SK-N-SH treated with all-trans-retinoic acid at 6 μM for 48 hours (cell line): ENCODE data around the gene TENT4B.

Source experiments
- ATAC-seq: fragments of 200-7000 bp; cut with Tn5 transposase; 3 replicates; pipeline ENCODE4 v1.9.1; 2020; ENCODE audit warnings: mild to moderate bottlenecking, moderate library complexity
- ARNTL ChIP-seq: fragments of 450-650 bp; formaldehyde crosslinking; IDR thresholded peaks from 2 replicates; pipeline ENCODE4 v1.5.0; 2020; ENCODE audit warnings: low read depth, mild to moderate bottlenecking, moderate library complexity, borderline replicate concordance
- BACH2 ChIP-seq: fragments of 250-450 bp; sonication (Bioruptor Pico); IDR thresholded peaks from 2 replicates; pipeline ENCODE4 v1.9.0; 2021; ENCODE audit warnings: mild to moderate bottlenecking, borderline replicate concordance
- ESRRG ChIP-seq: fragments of 250-450 bp; sonication (Bioruptor Pico); IDR thresholded peaks from 2 replicates; pipeline ENCODE4 v1.6.1; 2021; ENCODE audit warnings: mild to moderate bottlenecking
- GLIS3 ChIP-seq: fragments of 250-450 bp; sonication (Bioruptor Pico); IDR thresholded peaks from 2 replicates; pipeline ENCODE4 v1.5.0; 2020; ENCODE audit warnings: mild to moderate bottlenecking, moderate library complexity
- ISL1 ChIP-seq: fragments of 250-450 bp; sonication (Bioruptor Pico); IDR thresholded peaks from 2 replicates; pipeline ENCODE4 v2.1.2; 2022; ENCODE audit warnings: mild to moderate bottlenecking, moderate library complexity
- PPARA ChIP-seq: fragments of 250-450 bp; sonication (Bioruptor Pico); IDR thresholded peaks from 2 replicates; pipeline ENCODE4 v1.5.0; 2020; ENCODE audit warnings: mild to moderate bottlenecking, borderline replicate concordance
- RARB ChIP-seq: fragments of 250-450 bp; sonication (Bioruptor Pico); IDR thresholded peaks from 2 replicates; pipeline ENCODE4 v1.8.0; 2021; ENCODE audit warnings: mild to moderate bottlenecking, moderate library complexity
- SNAI2 ChIP-seq: fragments of 250-450 bp; sonication (Bioruptor Pico); IDR thresholded peaks from 2 replicates; pipeline ENCODE4 v1.5.0; 2020; ENCODE audit warnings: mild to moderate bottlenecking, moderate library complexity
- TCF4 ChIP-seq: fragments of 250-450 bp; sonication (Bioruptor Pico); IDR thresholded peaks from 2 replicates; pipeline ENCODE4 v1.8.0; 2021; ENCODE audit warnings: mild to moderate bottlenecking, moderate library complexity, borderline replicate concordance
- ZC3H10 ChIP-seq: fragments of 250-450 bp; sonication (Bioruptor Pico); IDR thresholded peaks from 2 replicates; pipeline ENCODE4 v1.5.1; 2021; ENCODE audit warnings: mild to moderate bottlenecking, moderate library complexity
- ZFP30 ChIP-seq: fragments of 450-650 bp; formaldehyde crosslinking; IDR thresholded peaks from 2 replicates; pipeline ENCODE4 v1.5.0; 2022; ENCODE audit warnings: mild to moderate bottlenecking, moderate library complexity
- ZNF565 ChIP-seq: fragments of 450-650 bp; formaldehyde crosslinking; conservative IDR thresholded peaks from 2 replicates; pipeline ENCODE4 v1.5.0; 2020; ENCODE audit warnings: low read depth, mild to moderate bottlenecking, moderate library complexity
- ZNF70 ChIP-seq: fragments of 450-650 bp; formaldehyde crosslinking; IDR thresholded peaks from 2 replicates; pipeline ENCODE4 v1.5.0; 2020; ENCODE audit warnings: mild to moderate bottlenecking, moderate library complexity
- ZNF8 ChIP-seq: fragments of 450-650 bp; formaldehyde crosslinking; IDR thresholded peaks from 2 replicates; pipeline ENCODE4 v1.5.0; 2020; ENCODE audit warnings: mild to moderate bottlenecking, moderate library complexity
- TF ChIP-seq, protein P1 (sequence below): fragments of 250-450 bp; sonication (Bioruptor Pico); IDR thresholded peaks from 2 replicates; pipeline ENCODE4 v1.5.0; 2020; ENCODE audit warnings: mild to moderate bottlenecking, moderate library complexity
- TF ChIP-seq, protein P2 (sequence below): fragments of 250-450 bp; sonication (Bioruptor Pico); IDR thresholded peaks from 2 replicates; pipeline ENCODE4 v1.8.0; 2021; ENCODE audit warnings: low read depth, mild to moderate bottlenecking, moderate library complexity, borderline replicate concordance
- TF ChIP-seq, protein P3 (sequence below): fragments of 250-450 bp; sonication (Bioruptor Pico); IDR thresholded peaks from 2 replicates; pipeline ENCODE4 v1.8.0; 2020; ENCODE audit warnings: mild to moderate bottlenecking, moderate library complexity, borderline replicate concordance
- TF ChIP-seq, protein P4 (sequence below): fragments of 250-450 bp; sonication (Bioruptor Pico); IDR thresholded peaks from 2 replicates; pipeline ENCODE4 v1.5.1; 2020; ENCODE audit warnings: low read depth, mild to moderate bottlenecking, moderate library complexity
- TF ChIP-seq, protein P5 (sequence below): fragments of 250-450 bp; sonication (Bioruptor Pico); IDR thresholded peaks from 2 replicates; pipeline ENCODE4 v1.5.1; 2021; ENCODE audit warnings: mild to moderate bottlenecking, moderate library complexity

The TENT4B gene

DNA sequence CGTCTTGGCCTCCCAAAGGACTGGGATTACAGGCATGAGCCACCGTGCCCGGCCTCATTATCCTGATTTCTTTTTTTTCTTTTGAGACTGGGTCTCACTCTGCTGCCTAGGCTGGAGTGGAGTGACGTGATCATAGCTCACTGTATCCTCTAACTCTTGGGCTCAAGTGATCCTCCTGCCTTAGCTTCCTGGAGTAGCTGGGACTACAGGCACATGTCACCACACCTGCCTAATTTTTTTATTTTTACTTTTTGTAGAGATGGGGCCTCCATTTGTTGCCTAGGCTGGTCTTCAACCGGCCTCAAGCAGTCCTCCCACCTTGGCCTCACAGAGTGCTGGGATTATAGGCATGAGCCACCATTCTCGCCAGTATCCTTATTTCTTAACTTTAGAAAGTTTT is 3.5 kb downstream of the TENT4B start:
- TF ChIP-seq GLIS3 (CRISPR knock-in tag) (no peak), ZC3H10 (CRISPR knock-in tag) (no peak), ESRRG (no peak), RARB (CRISPR knock-in tag) (no peak), BACH2 (no peak)
- ATAC-seq = no peak

DNA sequence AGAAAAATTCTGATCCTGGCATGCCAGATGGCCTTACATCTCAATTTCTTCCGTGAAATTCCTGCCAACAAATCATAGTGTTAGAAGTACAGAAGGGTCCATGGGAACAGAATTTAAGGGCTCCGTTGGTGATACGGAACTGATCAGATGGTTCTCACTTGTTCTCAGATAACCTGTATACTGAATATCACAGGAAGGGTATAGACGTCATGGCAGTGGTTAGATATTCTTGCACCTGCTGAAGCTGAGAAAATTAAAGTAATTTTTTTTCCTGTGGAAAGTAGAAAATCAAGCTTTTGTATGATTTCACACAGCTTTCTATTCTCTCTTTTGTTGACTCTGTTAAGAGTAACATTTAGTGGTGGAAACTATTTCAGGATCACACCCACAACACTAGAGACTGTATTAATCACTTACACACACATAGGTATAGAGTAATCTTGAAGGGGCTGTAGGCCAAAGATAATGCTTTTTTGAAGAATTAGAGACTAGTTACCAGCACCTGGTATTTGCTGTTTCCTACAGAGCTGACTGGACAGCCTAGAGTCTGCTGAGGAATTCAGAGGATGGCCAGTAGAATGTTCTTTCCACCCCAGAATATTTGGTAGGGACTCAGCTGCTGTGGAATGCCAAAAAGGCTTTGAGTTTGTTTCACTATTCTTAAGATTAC is 7.5 kb downstream of the TENT4B start:
- peak; percentile 78 for ATAC-seq

DNA sequence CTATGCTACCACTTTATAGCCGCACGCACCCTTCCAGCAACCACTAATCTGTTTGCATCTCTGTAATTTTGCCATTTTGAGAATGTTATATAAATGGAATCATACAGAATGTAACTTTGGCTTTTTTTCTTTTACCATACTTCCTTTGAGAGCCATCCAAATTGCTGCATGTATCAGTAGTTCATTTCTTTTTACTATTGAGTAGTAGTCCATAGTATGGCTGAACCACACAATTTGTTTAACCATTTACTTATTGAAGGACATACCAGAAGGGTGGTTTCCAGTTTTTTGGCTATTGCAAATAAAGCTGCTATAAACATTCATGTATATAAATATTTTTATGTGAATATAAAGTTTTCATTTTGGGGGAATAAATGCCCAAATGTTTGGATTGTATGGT is 8.8 kb downstream of the TENT4B start:
- no peak for ATAC-seq
- TF ChIP-seq ARNTL (CRISPR knock-in tag) (no peak), ZNF8 (no peak), TCF4 (CRISPR knock-in tag) (no peak), ZNF565 (CRISPR knock-in tag) (no peak), ISL1 (CRISPR knock-in tag) (no peak)
- TF ChIP-seq, protein P1, sequence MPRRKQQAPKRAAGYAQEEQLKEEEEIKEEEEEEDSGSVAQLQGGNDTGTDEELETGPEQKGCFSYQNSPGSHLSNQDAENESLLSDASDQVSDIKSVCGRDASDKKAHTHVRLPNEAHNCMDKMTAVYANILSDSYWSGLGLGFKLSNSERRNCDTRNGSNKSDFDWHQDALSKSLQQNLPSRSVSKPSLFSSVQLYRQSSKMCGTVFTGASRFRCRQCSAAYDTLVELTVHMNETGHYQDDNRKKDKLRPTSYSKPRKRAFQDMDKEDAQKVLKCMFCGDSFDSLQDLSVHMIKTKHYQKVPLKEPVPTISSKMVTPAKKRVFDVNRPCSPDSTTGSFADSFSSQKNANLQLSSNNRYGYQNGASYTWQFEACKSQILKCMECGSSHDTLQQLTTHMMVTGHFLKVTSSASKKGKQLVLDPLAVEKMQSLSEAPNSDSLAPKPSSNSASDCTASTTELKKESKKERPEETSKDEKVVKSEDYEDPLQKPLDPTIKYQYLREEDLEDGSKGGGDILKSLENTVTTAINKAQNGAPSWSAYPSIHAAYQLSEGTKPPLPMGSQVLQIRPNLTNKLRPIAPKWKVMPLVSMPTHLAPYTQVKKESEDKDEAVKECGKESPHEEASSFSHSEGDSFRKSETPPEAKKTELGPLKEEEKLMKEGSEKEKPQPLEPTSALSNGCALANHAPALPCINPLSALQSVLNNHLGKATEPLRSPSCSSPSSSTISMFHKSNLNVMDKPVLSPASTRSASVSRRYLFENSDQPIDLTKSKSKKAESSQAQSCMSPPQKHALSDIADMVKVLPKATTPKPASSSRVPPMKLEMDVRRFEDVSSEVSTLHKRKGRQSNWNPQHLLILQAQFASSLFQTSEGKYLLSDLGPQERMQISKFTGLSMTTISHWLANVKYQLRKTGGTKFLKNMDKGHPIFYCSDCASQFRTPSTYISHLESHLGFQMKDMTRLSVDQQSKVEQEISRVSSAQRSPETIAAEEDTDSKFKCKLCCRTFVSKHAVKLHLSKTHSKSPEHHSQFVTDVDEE (CRISPR knock-in tag) = no peak
- TF ChIP-seq, protein P2, sequence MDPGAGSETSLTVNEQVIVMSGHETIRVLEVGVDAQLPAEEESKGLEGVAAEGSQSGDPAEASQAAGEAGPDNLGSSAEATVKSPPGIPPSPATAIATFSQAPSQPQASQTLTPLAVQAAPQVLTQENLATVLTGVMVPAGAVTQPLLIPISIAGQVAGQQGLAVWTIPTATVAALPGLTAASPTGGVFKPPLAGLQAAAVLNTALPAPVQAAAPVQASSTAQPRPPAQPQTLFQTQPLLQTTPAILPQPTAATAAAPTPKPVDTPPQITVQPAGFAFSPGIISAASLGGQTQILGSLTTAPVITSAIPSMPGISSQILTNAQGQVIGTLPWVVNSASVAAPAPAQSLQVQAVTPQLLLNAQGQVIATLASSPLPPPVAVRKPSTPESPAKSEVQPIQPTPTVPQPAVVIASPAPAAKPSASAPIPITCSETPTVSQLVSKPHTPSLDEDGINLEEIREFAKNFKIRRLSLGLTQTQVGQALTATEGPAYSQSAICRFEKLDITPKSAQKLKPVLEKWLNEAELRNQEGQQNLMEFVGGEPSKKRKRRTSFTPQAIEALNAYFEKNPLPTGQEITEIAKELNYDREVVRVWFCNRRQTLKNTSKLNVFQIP (CRISPR knock-in tag) = no peak
- TF ChIP-seq, protein P3, sequence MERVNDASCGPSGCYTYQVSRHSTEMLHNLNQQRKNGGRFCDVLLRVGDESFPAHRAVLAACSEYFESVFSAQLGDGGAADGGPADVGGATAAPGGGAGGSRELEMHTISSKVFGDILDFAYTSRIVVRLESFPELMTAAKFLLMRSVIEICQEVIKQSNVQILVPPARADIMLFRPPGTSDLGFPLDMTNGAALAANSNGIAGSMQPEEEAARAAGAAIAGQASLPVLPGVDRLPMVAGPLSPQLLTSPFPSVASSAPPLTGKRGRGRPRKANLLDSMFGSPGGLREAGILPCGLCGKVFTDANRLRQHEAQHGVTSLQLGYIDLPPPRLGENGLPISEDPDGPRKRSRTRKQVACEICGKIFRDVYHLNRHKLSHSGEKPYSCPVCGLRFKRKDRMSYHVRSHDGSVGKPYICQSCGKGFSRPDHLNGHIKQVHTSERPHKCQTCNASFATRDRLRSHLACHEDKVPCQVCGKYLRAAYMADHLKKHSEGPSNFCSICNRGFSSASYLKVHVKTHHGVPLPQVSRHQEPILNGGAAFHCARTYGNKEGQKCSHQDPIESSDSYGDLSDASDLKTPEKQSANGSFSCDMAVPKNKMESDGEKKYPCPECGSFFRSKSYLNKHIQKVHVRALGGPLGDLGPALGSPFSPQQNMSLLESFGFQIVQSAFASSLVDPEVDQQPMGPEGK (CRISPR knock-in tag) = no peak
- TF ChIP-seq, protein P4, sequence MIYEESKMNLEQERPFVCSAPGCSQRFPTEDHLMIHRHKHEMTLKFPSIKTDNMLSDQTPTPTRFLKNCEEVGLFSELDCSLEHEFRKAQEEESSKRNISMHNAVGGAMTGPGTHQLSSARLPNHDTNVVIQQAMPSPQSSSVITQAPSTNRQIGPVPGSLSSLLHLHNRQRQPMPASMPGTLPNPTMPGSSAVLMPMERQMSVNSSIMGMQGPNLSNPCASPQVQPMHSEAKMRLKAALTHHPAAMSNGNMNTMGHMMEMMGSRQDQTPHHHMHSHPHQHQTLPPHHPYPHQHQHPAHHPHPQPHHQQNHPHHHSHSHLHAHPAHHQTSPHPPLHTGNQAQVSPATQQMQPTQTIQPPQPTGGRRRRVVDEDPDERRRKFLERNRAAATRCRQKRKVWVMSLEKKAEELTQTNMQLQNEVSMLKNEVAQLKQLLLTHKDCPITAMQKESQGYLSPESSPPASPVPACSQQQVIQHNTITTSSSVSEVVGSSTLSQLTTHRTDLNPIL (CRISPR knock-in tag) = no peak

More for the DNA sequence above, 7.5 kb downstream of the TENT4B start:
- TF ChIP-seq, protein P5, sequence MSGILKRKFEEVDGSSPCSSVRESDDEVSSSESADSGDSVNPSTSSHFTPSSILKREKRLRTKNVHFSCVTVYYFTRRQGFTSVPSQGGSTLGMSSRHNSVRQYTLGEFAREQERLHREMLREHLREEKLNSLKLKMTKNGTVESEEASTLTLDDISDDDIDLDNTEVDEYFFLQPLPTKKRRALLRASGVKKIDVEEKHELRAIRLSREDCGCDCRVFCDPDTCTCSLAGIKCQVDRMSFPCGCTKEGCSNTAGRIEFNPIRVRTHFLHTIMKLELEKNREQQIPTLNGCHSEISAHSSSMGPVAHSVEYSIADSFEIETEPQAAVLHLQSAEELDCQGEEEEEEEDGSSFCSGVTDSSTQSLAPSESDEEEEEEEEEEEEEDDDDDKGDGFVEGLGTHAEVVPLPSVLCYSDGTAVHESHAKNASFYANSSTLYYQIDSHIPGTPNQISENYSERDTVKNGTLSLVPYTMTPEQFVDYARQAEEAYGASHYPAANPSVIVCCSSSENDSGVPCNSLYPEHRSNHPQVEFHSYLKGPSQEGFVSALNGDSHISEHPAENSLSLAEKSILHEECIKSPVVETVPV (CRISPR knock-in tag) = no peak
- TF ChIP-seq, protein P1 (CRISPR knock-in tag) = no peak
- TF ChIP-seq ZNF8 (no peak), ZNF70 (CRISPR knock-in tag) (no peak), ARNTL (CRISPR knock-in tag) (no peak), TCF4 (CRISPR knock-in tag) (no peak), PPARA (CRISPR knock-in tag) (no peak), SNAI2 (no peak), ZFP30 (no peak), GLIS3 (CRISPR knock-in tag) (no peak)
- TF ChIP-seq, protein P2 (CRISPR knock-in tag) = no peak
- TF ChIP-seq, protein P4 (CRISPR knock-in tag) = no peak
